H1 (cell line): ENCODE measurements around the gene TSC1.

ENCODE experiments used
- CREB1 ChIP-seq: IDR thresholded peaks from 2 replicates; pipeline ENCODE4 v1.6.1; 2012; ENCODE audit warnings: inconsistent platforms
- CTCF ChIP-seq, 3 experiments: IDR thresholded peaks; 1 replicate in 2 of 3; 2 replicates in 1 of 3; pipeline versions ENCODE4 v1.5.1 to v1.6.1; 2011; ENCODE audit warnings: low read length in 3 of 3, mild to moderate bottlenecking in 3 of 3, inconsistent platforms in 2 of 3, low read depth in 1 of 3, moderate library complexity in 1 of 3; ENCODE audit not compliant: insufficient read depth in 1 of 3; ENCODE audit errors: control extremely low read depth in 1 of 3
- EP300 ChIP-seq, 2 experiments: IDR thresholded peaks; 1 replicate in 1 of 2; 2 replicates in 1 of 2; pipeline ENCODE4 v1.6.1; 2011 to 2012; ENCODE audit warnings: low read depth in 2 of 2, low read length in 2 of 2, mild to moderate bottlenecking in 2 of 2, borderline replicate concordance in 1 of 2, inconsistent platforms in 1 of 2, moderate library complexity in 1 of 2
- HDAC6 ChIP-seq: IDR thresholded peaks from one replicate; pipeline ENCODE4 v1.7.1; 2012; ENCODE audit warnings: low read depth, mild to moderate bottlenecking, inconsistent platforms, low read length, moderate library complexity
- POLR2A ChIP-seq, 2 experiments: IDR thresholded peaks; 1 replicate in 1 of 2; 2 replicates in 1 of 2; pipeline ENCODE4 v1.6.1; 2011; ENCODE audit warnings: low read depth in 2 of 2, low read length in 2 of 2, mild to moderate bottlenecking in 2 of 2; ENCODE audit errors: control extremely low read depth in 1 of 2
- POLR2AphosphoS5 ChIP-seq: IDR thresholded peaks from 2 replicates; pipeline ENCODE4 v1.6.1; 2011; ENCODE audit warnings: low read depth, low read length
- SIN3A ChIP-seq, 2 experiments: IDR thresholded peaks in 1 of 2; conservative IDR thresholded peaks in 1 of 2; 2 replicates each; pipeline ENCODE4 v1.6.1; 2011 to 2012; ENCODE audit warnings: low read length in 2 of 2, improper control_type of control experiment in 1 of 2, low read depth in 1 of 2, mild to moderate bottlenecking in 1 of 2
- SUZ12 ChIP-seq: fragments of 200-600 bp; sonication (generic); IDR thresholded peaks from 2 replicates; pipeline ENCODE4 v1.6.1; 2012; ENCODE audit warnings: mild to moderate bottlenecking, inconsistent platforms, low read length, moderate library complexity, mixed read lengths
- TBP ChIP-seq: IDR thresholded peaks from 2 replicates; pipeline ENCODE4 v1.6.1; 2011; ENCODE audit warnings: low read depth, low read length, improper control_type of control experiment

GRCh38 chr9:132980157-132980556 is 35.7 kb upstream of the TSC1 start:
- TF ChIP-seq POLR2AphosphoS5 = no peak
- no peak for TF ChIP-seq POLR2A (IDR thresholded peaks at IDR 0.05; ENCODE audit: control extremely low read depth in 1 of 2, low read depth in 2 of 2, low read length in 2 of 2)
- TF ChIP-seq CTCF (IDR thresholded peaks at IDR 0.05; ENCODE audit: control extremely low read depth in 1 of 3, insufficient read depth in 1 of 3, low read depth in 1 of 3, low read length in 3 of 3) = no peak
- no peak for TF ChIP-seq CREB1
- TF ChIP-seq SIN3A (conservative IDR thresholded peaks at IDR 0.05 in 1 of 2, IDR thresholded peaks at IDR 0.05 in 1 of 2; ENCODE audit: low read depth in 1 of 2, low read length in 2 of 2) = no peak
- TF ChIP-seq SUZ12 = no peak
- no peak for TF ChIP-seq TBP
- no peak for TF ChIP-seq HDAC6
- TF ChIP-seq EP300 (IDR thresholded peaks at IDR 0.05; ENCODE audit: borderline replicate concordance in 1 of 2, low read depth in 2 of 2, low read length in 2 of 2) = no peak
